ENCODE results near the gene RNLS.
A peak's percentile ranks its signal among the peaks of the same experiment; 100 is the strongest.
"Not testable (repeated sequence)": the region's sequence is repeated elsewhere in the genome, so short reads cannot be mapped to it uniquely, and the experiment has no call there.

RNLS gene

GRCh38 chr10:88386204-88386788 lies 196.8 kb downstream of the RNLS start:
- no peak for DNase-seq

- DNase-seq = peak; percentile 86
Measured at GRCh38 chr10:88385601-88386203, 197.4 kb downstream of the RNLS start.

GRCh38 chr10:88383276-88383675 lies 199.8 kb downstream of the RNLS start:
- DNase-seq = no peak

- no peak for DNase-seq
Measured at GRCh38 chr10:88382699-88383098, 200.4 kb downstream of the RNLS start.

- DNase-seq = peak; percentile 39
Measured at GRCh38 chr10:88379575-88379974, 203.5 kb downstream of the RNLS start.

GRCh38 chr10:88377510-88377909 lies 205.6 kb downstream of the RNLS start:
- DNase-seq = no peak

GRCh38 chr10:88374392-88375175 lies 208.5 kb downstream of the RNLS start:
- no peak for DNase-seq

- DNase-seq = no peak
Measured at GRCh38 chr10:88372881-88373592, 210.1 kb downstream of the RNLS start.

GRCh38 chr10:88372051-88372715 lies 210.9 kb downstream of the RNLS start:
- DNase-seq = no peak

GRCh38 chr10:88370713-88371112 lies 212.4 kb downstream of the RNLS start:
- no peak for DNase-seq

GRCh38 chr10:88366772-88367171 lies 216.3 kb downstream of the RNLS start:
- DNase-seq = no peak

GRCh38 chr10:88361995-88362807 lies 220.9 kb downstream of the RNLS start:
- no peak for DNase-seq

- no peak for DNase-seq
Measured at GRCh38 chr10:88361494-88361893, 221.6 kb downstream of the RNLS start.

- DNase-seq = not testable (repeated sequence)
Measured at GRCh38 chr10:88355750-88356149, 227.4 kb downstream of the RNLS start.

- no peak for DNase-seq
Measured at GRCh38 chr10:88347597-88348304, 235.4 kb downstream of the RNLS start.

- DNase-seq = no peak
Measured at GRCh38 chr10:88347022-88347421, 236.1 kb downstream of the RNLS start.

GRCh38 chr10:88346144-88346977 lies 236.8 kb downstream of the RNLS start:
- no peak for DNase-seq

GRCh38 chr10:88343761-88344484 lies 239.2 kb downstream of the RNLS start:
- DNase-seq = no peak

- DNase-seq = no peak
Measured at GRCh38 chr10:88342733-88343310, 240.3 kb downstream of the RNLS start.
